GM13976 (cell line): ENCODE measurements around the gene FAM107B.

Source experiments
- DNase-seq: peaks from one replicate; pipeline ENCODE4 v3.0.0; 2012; ENCODE audit warnings: low spot score
- in situ Hi-C: fragments of 300-500 bp; cut with MboI; formaldehyde crosslinking; loops from one replicate; pipeline ENCODE4 v1.12.0; 2022; ENCODE audit warnings: low sequenced_read_pairs, mixed read lengths, inconsistent platforms; ENCODE audit not compliant: unreplicated experiment
- TF ChIP-seq, protein P1 (sequence below): IDR thresholded peaks from 2 replicates; pipeline ENCODE4 v1.5.1; 2012; ENCODE audit warnings: borderline replicate concordance, mild to moderate bottlenecking; ENCODE audit not compliant: insufficient read depth; ENCODE audit errors: extremely low read depth, missing control alignments, control extremely low read depth

FAM107B gene

DNA sequence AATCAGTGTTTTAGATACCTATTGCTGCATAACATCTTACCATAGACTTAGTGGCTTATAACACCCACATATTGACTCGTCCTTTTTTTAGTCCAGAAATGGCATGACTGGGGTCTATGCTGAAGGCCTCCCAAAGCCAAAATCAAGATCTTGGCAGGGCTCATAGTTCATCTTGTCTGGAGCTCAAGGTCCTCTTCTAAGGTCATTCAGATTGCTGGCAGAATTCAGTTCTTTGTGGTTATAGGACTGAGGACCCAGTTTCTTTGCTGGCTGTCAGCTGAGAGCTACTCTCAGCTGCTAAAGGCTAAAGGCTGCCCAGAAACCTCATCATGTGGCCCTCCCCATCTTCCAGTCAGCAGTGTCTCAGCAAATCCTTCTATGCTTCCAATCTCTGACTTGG lies 165.5 kb downstream of the FAM107B start:
- in situ Hi-C loops = no loop called here
- TF ChIP-seq, protein P1, sequence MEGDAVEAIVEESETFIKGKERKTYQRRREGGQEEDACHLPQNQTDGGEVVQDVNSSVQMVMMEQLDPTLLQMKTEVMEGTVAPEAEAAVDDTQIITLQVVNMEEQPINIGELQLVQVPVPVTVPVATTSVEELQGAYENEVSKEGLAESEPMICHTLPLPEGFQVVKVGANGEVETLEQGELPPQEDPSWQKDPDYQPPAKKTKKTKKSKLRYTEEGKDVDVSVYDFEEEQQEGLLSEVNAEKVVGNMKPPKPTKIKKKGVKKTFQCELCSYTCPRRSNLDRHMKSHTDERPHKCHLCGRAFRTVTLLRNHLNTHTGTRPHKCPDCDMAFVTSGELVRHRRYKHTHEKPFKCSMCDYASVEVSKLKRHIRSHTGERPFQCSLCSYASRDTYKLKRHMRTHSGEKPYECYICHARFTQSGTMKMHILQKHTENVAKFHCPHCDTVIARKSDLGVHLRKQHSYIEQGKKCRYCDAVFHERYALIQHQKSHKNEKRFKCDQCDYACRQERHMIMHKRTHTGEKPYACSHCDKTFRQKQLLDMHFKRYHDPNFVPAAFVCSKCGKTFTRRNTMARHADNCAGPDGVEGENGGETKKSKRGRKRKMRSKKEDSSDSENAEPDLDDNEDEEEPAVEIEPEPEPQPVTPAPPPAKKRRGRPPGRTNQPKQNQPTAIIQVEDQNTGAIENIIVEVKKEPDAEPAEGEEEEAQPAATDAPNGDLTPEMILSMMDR = no peak
- no peak for DNase-seq

DNA sequence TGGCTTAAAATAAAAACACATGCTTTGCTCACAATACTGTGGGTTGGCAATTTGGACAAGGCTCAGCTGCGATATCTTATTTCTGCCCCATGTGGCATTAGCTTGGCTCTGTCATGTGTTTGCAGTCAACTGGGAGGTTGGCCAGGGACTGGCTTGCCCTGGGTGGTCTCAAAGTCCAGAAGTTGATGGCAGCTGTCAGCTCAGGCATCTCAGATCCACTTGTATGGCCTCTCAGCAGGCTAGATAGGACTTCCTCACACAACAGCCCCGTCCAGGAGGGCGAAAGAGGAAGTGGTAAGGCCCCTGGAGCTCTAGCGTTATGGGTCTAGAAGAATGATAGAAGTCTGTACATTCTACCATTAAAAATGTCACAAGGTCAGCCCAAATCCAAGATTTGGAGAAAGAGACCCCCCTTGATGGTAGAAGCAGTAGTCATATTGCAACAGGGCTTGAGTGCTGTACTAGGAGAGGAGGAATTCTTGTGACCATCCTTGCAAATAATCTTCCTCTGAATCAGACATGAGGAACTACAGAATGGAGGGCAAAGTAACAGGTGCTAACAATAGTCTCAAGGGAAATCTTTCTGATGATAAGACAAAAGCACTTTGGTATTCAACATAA lies 166.2 kb downstream of the FAM107B start:
- DNase-seq = no peak
- TF ChIP-seq, protein P1 = no peak
- in situ Hi-C loops = no loop called here

DNA sequence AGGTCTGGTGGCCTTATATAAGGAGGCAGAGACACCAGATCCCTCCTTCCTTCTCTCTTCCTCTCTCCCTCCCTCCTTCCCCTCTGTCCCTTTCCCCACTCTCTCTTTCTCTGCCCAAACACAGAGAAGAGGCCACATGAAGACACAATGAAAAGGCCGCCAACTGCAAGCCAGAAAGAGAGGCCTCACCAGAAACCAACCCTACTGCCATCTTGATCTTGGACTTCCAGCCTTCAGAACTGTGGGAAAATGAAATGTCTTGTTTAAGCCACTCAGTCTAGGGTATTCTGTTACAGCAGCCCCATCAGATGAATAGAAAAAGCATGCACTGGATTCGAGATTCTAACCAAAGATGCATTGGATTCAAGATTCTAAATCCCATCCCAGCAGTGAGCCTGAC lies 168.1 kb downstream of the FAM107B start:
- in situ Hi-C loops = no loop called here
- TF ChIP-seq, protein P1 = no peak
- DNase-seq = no peak

GRCh38 chr10:14605231-14605925 lies 169.3 kb downstream of the FAM107B start:
- peak; percentile 69 for DNase-seq
- in situ Hi-C loops = no loop called here
- TF ChIP-seq, protein P1 = no peak

- in situ Hi-C loops = no loop called here
- peak; percentile 86 for DNase-seq
- TF ChIP-seq, protein P1 = no peak
Measured at GRCh38 chr10:14604181-14605142, 170.2 kb downstream of the FAM107B start.

DNA sequence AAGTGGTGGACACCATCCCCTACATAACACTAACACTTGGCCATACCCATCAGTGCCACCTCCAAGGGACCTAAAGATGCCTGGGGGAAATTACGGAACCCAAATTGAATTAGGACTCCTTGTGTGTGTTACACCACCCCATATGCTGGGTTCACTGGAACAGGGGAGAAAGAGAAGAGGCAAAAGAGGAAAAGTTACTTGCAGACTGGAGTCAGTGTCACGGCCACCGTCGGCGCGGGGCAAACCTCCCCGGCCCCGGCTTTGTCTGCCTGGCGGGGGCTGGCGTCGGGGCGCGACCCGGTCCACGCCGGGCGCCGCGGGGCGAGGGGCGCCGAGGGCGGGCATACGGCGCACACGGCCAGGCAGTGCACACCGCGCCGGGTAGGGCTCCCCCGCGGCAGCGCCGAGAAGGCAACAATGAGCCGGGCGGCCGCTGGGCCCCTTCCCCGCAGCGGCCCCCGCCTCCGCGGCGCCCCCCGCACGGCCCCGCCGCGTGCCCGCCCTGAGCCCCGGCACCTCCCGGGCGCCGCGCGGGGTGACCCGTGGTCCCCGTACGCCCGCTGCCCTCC lies 171.1 kb downstream of the FAM107B start:
- TF ChIP-seq, protein P1 = no peak
- in situ Hi-C loops = no loop called here
- no peak for DNase-seq
